ENCODE results near the gene SOX30. TPM values are rescaled to one million over a fixed set of nuclear protein-coding genes. Genes with fewer than 3 reads are reported as not detected.

SOX30 gene
- total RNA-seq, 1 donor from 2014 or later, result not detected

DNA sequence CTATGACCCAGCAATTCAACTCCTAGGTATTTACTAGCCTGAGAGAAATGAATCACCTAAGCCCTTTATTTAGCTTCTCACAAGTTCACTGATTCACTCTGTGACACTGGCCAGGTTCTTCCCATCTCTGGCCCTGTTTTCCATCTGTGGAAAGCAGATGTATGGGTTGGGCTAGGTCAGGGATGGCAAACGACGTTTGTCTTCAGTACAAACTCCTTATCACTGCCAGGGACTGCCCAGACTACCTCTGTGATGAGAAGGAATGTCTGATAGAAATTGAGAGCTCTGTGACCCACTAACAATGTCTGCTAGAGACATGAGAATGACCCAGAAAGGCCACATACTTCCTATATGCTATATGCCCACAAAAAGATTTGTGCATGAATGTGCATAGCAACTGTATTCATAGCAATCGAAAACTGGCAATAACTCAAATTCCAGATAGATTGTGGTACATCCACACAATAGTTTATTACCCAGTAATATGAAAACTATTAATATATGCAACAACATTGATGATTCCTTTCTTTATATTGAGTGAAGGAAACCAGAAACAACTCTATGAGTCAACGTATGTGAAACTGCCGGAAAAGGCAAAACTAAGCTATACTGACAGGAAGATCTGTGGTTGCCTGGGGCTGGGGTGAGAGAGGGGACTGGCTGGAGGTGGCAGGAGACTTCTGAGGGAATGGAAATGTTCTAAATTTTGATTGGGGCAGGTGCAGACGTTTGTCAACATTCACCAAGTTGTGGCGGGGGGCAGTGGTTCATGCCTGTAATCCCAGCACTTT lies 44.7 kb downstream of the SOX30 start:
- ATAC-seq, result peak; percentile 83

GRCh38 chr5:157606046-157606445 lies 46.2 kb downstream of the SOX30 start:
- ATAC-seq, result no peak

DNA sequence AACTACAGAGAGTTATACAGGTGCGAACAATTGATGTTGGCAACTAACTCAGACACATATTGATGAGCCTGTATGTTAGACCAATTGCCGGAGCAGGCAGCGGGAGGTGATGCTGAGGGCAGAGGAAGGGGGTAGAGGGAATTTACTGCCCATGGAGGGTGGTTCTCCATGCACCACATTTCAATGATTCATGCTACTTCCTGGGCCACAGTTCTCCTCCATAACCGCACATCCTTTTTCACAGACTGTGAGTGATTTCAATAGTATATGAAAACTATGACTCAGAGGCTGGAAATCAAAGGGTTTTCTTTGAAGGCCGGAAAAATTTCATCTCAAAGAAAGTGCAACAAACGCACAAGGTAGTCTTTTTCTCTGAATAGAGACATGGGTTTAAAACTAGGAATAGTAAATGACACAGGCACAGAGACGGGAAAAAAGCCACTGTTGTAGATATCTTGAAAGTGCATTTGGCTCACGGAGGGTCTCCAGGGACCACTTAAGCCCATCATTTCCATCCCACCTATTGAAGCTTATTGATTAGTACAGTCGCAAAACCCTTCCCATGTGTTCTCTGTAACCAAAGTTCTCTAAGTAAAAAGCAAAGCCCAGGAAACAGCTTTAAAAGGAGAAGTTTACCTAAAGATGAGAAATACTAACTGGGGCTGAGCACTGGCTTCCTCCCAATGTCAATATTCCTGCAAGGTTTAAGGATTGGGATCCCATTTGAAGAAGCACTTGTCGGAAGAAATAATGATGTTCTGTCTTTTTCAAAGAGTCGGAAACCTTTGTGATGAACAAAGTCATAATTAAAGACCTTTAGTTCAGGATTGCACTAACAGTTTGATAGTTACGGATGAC lies 48.7 kb downstream of the SOX30 start:
- ATAC-seq, result peak; percentile 40

GRCh38 chr5:157602505-157602904 lies 49.7 kb downstream of the SOX30 start:
- ATAC-seq, result peak; percentile 32

- ATAC-seq, result no peak
These were observed 52.0 kb downstream of the SOX30 start for GRCh38 chr5:157600252-157600651.

DNA sequence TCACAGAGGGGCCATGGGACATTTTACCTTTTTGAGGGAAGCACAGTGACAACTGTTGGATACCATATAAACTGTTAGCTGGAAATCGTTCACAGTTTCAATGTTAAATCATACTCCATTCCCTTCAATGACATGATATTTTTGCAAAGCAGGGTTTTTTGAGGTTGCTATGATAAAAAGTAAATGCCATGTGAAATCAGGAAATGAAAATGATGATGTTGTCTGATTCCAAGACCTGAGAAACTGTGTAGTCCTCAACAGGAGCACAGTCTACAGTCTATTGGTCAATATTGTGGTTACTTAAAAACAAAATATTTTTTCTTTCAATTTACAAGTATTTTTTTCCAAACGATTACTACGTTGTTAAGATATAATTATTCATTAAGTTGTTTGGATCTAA lies 52.7 kb downstream of the SOX30 start:
- ATAC-seq, result no peak

DNA sequence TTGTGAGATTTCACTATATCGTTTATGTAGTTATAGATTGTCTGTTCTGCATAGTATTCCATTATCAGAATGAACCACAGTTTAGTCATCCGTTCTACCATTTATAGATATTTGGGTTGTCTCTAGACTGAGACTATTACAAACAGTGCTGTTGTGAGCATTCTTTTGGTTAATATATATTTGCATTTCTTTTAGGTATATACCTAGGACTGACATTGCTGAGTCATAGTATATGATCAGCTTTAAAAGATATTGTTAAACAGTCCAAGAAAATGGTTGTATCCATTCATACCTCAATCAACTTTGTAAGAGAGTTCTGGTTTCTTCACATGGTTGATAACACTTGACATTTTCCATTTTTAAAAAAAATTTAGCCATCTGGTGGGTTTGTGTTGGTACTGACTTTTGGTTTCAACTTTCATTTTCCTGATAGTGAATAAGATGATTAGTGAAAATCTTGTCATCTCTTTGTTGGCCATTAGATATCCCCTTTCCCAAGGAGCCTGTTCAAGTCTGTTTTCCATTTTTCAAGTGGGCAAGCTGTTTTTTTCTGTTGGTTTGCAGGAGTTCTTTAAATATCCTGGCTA lies 53.8 kb downstream of the SOX30 start:
- ATAC-seq, result no peak

DNA sequence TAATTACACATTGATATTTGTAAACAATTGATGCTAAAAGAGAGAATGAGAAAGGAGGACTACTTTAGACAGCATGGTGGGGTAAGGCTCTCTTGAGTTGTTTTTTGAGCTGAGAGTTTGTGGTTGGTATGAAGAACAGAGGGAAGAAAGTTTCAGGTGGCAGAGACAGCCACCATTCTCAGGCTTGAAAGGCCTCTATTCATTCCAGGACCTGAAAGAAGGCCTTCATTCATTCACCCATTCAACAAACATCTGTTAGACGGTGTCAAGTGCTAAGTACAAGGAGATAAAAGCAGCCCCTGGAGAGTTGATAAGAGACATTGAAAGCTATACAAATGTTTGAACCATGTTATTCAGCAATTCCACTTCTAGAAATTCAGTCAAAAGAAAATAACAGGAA lies 55.0 kb downstream of the SOX30 start:
- ATAC-seq, result no peak

- ATAC-seq, result peak; percentile 73
These were observed 55.8 kb downstream of the SOX30 start for GRCh38 chr5:157596487-157596886.

- ATAC-seq, result no peak
These were observed 57.4 kb downstream of the SOX30 start for GRCh38 chr5:157594675-157595459.

- no peak for ATAC-seq
These were observed 58.0 kb downstream of the SOX30 start for GRCh38 chr5:157594257-157594656.

- no peak for ATAC-seq
These were observed 59.0 kb downstream of the SOX30 start for GRCh38 chr5:157593052-157593757.

DNA sequence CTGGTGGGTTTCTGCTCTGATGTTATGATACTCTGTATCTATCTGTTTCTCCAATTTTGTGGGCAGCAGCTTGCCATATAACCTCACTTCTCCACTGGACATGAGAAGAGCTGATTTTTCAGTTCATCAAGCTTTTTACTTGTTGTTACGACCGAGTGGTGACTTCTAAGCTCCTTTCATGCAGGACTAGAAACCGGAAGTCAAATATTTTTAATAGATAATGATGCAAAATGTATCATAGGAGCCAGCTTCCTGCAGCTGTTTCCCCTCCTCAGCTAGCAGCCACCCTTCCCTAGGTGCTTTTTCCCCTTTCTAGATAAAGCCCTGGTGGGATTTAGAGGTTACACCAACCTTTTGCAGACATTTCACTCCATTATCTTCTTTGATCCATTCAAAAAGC lies 59.6 kb downstream of the SOX30 start:
- no peak for ATAC-seq

DNA sequence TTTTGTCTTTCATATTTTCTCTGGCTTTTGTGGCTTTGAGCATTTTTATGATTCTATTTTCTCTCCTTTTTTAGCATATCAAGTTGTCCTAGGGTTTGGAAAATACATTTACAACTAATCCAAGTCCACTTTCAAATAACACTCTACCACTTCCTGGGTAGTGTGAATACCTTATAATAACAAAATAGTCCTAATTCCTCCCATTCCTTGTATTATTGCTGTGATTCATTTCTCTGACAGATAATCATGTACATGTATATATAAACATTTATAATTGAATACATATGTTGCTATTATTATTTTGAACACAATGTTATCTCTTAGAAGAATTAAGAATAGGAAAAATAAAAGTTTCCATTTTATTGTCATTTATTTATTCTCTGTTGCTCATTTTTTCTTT lies 61.8 kb downstream of the SOX30 start:
- no peak for ATAC-seq

DNA sequence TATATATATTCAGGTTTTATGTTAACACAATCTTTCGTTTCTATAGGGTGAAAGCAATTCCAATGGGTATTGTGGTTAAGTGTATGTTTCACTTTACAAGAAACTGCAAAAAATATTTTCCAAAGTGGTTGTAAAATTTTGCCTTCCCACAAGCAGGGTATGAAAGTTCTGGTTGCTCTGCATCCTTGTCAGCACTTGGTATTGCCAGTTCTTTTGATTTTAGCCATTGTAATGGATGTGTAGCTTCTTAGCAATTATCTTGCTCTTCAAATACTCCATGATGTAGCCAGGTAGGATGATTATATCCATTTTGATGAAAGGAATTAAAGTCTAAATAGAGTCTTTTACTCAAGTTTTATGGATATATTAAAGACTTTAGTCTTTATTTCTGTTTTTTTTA lies 67.6 kb downstream of the SOX30 start:
- no peak for ATAC-seq

DNA sequence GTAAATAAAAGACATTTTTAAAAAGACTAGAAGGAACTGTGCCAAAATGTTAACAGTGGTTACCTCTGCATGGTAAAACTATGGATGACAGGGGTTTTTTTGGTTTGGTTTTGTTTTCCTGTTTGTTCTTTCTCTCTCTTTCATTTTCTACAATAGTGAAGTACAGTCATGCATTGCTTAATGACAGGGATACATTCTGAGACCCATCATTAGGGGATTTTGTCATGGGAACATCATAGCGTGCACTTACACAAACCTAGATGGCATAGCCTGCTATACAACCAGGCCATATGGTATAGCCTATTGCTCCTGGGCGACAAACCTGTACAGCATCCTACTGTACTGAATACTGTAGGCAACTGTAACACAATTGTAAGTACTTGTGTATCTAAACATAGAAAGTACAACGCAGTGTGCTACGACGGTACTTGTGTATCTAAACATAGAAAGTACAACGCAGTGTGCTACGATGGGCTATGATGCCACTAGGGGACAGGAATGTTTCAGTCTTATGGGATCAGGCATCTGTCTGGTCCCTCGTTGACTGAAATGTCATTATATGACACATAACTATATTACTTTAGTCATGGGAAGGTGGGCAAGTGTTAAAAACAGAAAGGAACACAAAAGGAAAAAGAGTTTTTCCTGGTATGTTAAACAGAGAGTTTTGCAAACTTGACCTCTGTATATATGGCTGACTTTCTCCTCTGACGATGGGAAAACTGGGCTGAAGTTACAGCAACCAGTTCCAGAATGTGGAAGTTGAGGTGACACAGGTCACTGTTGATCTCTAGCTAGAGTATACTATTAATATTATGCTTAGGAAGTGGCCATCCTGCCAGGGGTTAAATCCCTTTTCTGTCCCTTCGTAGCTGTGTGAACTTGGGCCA lies 69.3 kb downstream of the SOX30 start:
- ATAC-seq, result no peak

- no peak for ATAC-seq
These were observed 70.3 kb downstream of the SOX30 start for GRCh38 chr5:157581901-157582300.

- no peak for ATAC-seq
These were observed 74.0 kb downstream of the SOX30 start for GRCh38 chr5:157578079-157578780.

DNA sequence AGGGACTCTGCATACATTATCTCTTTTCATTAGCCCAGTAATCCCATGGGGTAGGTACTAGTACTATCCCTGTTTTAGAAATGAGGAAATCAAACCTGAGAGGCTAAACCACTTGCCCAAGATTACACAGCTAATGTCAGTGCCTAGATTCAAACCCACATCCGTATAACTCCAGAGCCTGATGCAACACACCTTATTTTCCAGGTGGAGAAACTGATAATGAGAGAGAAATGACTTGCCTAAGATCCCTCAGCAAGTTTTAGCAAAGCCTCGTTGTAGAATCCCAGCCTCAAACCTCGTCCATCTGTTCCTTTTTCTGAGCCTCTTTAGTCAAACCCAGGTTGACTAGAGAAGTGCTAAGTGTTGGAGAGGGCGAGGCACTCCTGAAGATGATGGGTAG lies 75.6 kb downstream of the SOX30 start:
- no peak for ATAC-seq
